H1 (cell line): ENCODE data around the gene ZNF473. TPM values are rescaled to one million over a fixed set of nuclear protein-coding genes. Genes with fewer than 3 reads are reported as not detected.
A peak's percentile ranks its signal among the peaks of the same experiment; 100 is the strongest.

ENCODE experiments used
- BACH1 ChIP-seq: IDR thresholded peaks from 2 replicates; pipeline ENCODE4 v1.6.1; 2012; ENCODE audit warnings: low read length, improper control_type of control experiment
- BRCA1 ChIP-seq: IDR thresholded peaks from 2 replicates; pipeline ENCODE4 v1.6.1; 2012; ENCODE audit warnings: low read depth, low read length, improper control_type of control experiment
- CBX5 ChIP-seq: fragments of 300-800, 300-1000 bp; sonication (generic); IDR thresholded peaks from 2 replicates; pipeline ENCODE4 v1.7.1; 2016; ENCODE audit warnings: antibody characterized with exemption, low read length, low read depth
- EGR1 ChIP-seq: IDR thresholded peaks from 2 replicates; pipeline ENCODE4 v1.6.1; 2011; ENCODE audit warnings: low read depth, low read length, borderline replicate concordance
- EP300 ChIP-seq, 2 experiments: IDR thresholded peaks; 1 replicate in 1 of 2; 2 replicates in 1 of 2; pipeline ENCODE4 v1.6.1; 2011 to 2012; ENCODE audit warnings: low read depth in 2 of 2, low read length in 2 of 2, mild to moderate bottlenecking in 2 of 2, borderline replicate concordance in 1 of 2, inconsistent platforms in 1 of 2, moderate library complexity in 1 of 2
- GABPA ChIP-seq: IDR thresholded peaks from 2 replicates; pipeline ENCODE4 v1.6.1; 2011; ENCODE audit warnings: mild to moderate bottlenecking, low read length, moderate library complexity, borderline replicate concordance; ENCODE audit not compliant: insufficient read depth
- HDAC6 ChIP-seq: IDR thresholded peaks from one replicate; pipeline ENCODE4 v1.7.1; 2012; ENCODE audit warnings: low read depth, mild to moderate bottlenecking, inconsistent platforms, low read length, moderate library complexity
- JUN ChIP-seq: IDR thresholded peaks from 2 replicates; pipeline ENCODE4 v1.6.1; 2011; ENCODE audit warnings: low read depth, mild to moderate bottlenecking, improper control_type of control experiment, low read length
- JUND ChIP-seq: IDR thresholded peaks from 2 replicates; pipeline ENCODE4 v1.6.1; 2011; ENCODE audit warnings: mild to moderate bottlenecking, improper control_type of control experiment, low read length
- KDM1A ChIP-seq: fragments of 200-600, 300-600 bp; sonication (generic); IDR thresholded peaks from 2 replicates; pipeline ENCODE4 v1.7.1; 2016; ENCODE audit warnings: mild to moderate bottlenecking, low read length, borderline replicate concordance
- KDM4A ChIP-seq: IDR thresholded peaks from one replicate; pipeline ENCODE4 v1.7.1; 2012; ENCODE audit warnings: low read depth, mild to moderate bottlenecking, moderate library complexity, low read length, inconsistent platforms; ENCODE audit not compliant: severe bottlenecking
- KDM5A ChIP-seq: fragments of 200-600 bp; IDR thresholded peaks from 2 replicates; pipeline ENCODE4 v1.7.1; 2012; ENCODE audit warnings: mild to moderate bottlenecking, low read length, inconsistent platforms, mixed read lengths
- NANOG ChIP-seq: IDR thresholded peaks from 2 replicates; pipeline ENCODE4 v1.6.1; 2011; ENCODE audit warnings: low read length, low read depth, mild to moderate bottlenecking, inconsistent platforms; ENCODE audit not compliant: insufficient read depth, poor library complexity, severe bottlenecking
- RAD21 ChIP-seq, 2 experiments: IDR thresholded peaks in 1 of 2; conservative IDR thresholded peaks in 1 of 2; 2 replicates each; pipeline ENCODE4 v1.6.1; 2011; ENCODE audit warnings: low read depth in 2 of 2, low read length in 2 of 2, improper control_type of control experiment in 1 of 2, inconsistent platforms in 1 of 2, mild to moderate bottlenecking in 1 of 2, moderate library complexity in 1 of 2
- RXRA ChIP-seq: IDR thresholded peaks from 2 replicates; pipeline ENCODE4 v1.6.1; 2011; ENCODE audit warnings: low read depth, mild to moderate bottlenecking, low read length, moderate library complexity; ENCODE audit not compliant: insufficient read depth
- SIN3A ChIP-seq, 2 experiments: IDR thresholded peaks in 1 of 2; conservative IDR thresholded peaks in 1 of 2; 2 replicates each; pipeline ENCODE4 v1.6.1; 2011 to 2012; ENCODE audit warnings: low read length in 2 of 2, improper control_type of control experiment in 1 of 2, low read depth in 1 of 2, mild to moderate bottlenecking in 1 of 2
- SP4 ChIP-seq: IDR thresholded peaks from 2 replicates; pipeline ENCODE4 v1.6.1; 2012; ENCODE audit warnings: low read length, inconsistent platforms
- SRF ChIP-seq: IDR thresholded peaks from 2 replicates; pipeline ENCODE4 v1.6.1; 2011; ENCODE audit warnings: mild to moderate bottlenecking, low read depth, low read length, moderate library complexity
- TAF7 ChIP-seq: optimal IDR thresholded peaks from 2 replicates; pipeline ENCODE3; 2011; ENCODE audit warnings: low read depth, mild to moderate bottlenecking, inconsistent platforms, low read length, moderate library complexity, borderline replicate concordance
- TBP ChIP-seq: IDR thresholded peaks from 2 replicates; pipeline ENCODE4 v1.6.1; 2011; ENCODE audit warnings: low read depth, low read length, improper control_type of control experiment
- TCF12 ChIP-seq: IDR thresholded peaks from 2 replicates; pipeline ENCODE4 v1.6.1; 2011; ENCODE audit warnings: low read depth, mild to moderate bottlenecking, low read length
- TEAD4 ChIP-seq: IDR thresholded peaks from 2 replicates; pipeline ENCODE4 v1.6.1; 2012; ENCODE audit warnings: low read depth, low read length, inconsistent platforms, mixed read lengths
- YY1 ChIP-seq: IDR thresholded peaks from 2 replicates; pipeline ENCODE4 v1.6.1; 2011; ENCODE audit warnings: low read depth, mild to moderate bottlenecking, low read length
- polyA plus RNA-seq, 7 experiments: library from polyadenylated mRNA; depleted of rRNA in 3 of 7; stranded (reverse) in 5 of 7; unstranded in 2 of 7; fragments of >200 nt in 5 of 7; fragments of 200-250 nt in 2 of 7; gene quantifications; 1 replicate in 5 of 7; 2 replicates in 1 of 7; 4 replicates in 1 of 7; pipeline versions ENCODE4 v1.2.1 to v1.2.3, GENCODE V29; 2011 to 2013; ENCODE audit warnings: missing spikeins in 2 of 7, mixed read lengths in 2 of 7
- total RNA-seq: library from RNA; stranded (reverse); fragmentation: NEBNext Ultra II Directional; extraction: Animal tissue kit (Norgen Biotek cat#: 25700); gene quantifications from 2 replicates; pipeline ENCODE4 v1.2.1, GENCODE V29; 2021
- TF ChIP-seq, protein P1 (sequence below): IDR thresholded peaks from 2 replicates; pipeline ENCODE4 v1.6.1; 2012; ENCODE audit warnings: inconsistent platforms

The ZNF473 gene
- total and polyA plus RNA-seq, 2 of the 8 experiments (the other 6 are each of a cell fraction or from before 2014, with no cell fraction given), result 5.2 to 11.7 TPM

DNA sequence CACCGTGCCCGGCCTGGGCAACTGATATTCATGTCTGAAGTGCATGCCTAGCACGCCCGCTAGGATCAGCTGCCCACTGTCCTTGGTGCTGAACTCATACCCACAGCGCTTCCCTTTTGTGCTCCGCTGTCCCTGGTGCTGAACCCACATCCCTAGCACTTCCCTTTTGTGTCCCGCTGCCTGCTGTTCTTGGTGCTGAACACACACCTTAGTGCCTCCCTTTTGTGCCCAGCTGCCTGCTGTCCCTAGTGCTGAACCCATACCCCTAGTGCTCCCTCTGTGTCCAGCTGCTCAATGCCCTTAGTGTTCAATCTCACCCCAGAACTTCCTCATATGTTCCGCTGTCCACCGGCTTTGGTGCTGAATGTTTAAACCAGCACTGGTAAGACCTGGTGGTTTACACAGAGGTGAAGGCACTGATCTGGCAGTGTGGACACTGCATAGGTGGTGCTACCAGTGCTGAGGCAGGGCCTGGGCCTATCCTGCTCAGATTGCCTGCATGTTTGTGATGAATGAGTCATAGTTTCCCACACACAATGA lies 38.6 kb upstream of the ZNF473 start (continued):
- TF ChIP-seq HDAC6, result no peak
- TF ChIP-seq TCF12, result peak; percentile 87; the same call in 1 of the 2 replicates
- no peak for TF ChIP-seq SRF
- peak; percentile 100 for TF ChIP-seq SIN3A (conservative IDR thresholded peaks at IDR 0.05 in 1 of 2, IDR thresholded peaks at IDR 0.05 in 1 of 2; ENCODE audit: low read depth in 1 of 2, low read length in 2 of 2)
- no peak for TF ChIP-seq CBX5
- no peak for TF ChIP-seq BACH1
- no peak for TF ChIP-seq EP300 (IDR thresholded peaks at IDR 0.05; ENCODE audit: borderline replicate concordance in 1 of 2, low read depth in 2 of 2, low read length in 2 of 2)
- peak; percentile 99 for TF ChIP-seq TAF7
- TF ChIP-seq RAD21 (IDR thresholded peaks at IDR 0.05 in 1 of 2, conservative IDR thresholded peaks at IDR 0.05 in 1 of 2; ENCODE audit: low read depth in 2 of 2, low read length in 2 of 2), result peak in 1 of 2 experiments; percentile 28; a peak in 1 of 4 replicates
- peak; percentile 69; the same call in 1 of the 2 replicates for TF ChIP-seq GABPA
- no peak for TF ChIP-seq KDM4A
- TF ChIP-seq TBP, result no peak
- peak; percentile 72; the same call in 1 of the 2 replicates for TF ChIP-seq YY1
- TF ChIP-seq JUN, result no peak
- peak; percentile 54 for TF ChIP-seq TEAD4
- peak; percentile 40 for TF ChIP-seq NANOG
- TF ChIP-seq JUND, result no peak
- TF ChIP-seq KDM1A, result peak; percentile 8; the same call in 1 of the 2 replicates
- TF ChIP-seq, protein P1, sequence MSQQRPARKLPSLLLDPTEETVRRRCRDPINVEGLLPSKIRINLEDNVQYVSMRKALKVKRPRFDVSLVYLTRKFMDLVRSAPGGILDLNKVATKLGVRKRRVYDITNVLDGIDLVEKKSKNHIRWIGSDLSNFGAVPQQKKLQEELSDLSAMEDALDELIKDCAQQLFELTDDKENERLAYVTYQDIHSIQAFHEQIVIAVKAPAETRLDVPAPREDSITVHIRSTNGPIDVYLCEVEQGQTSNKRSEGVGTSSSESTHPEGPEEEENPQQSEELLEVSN, result no peak
- no peak for TF ChIP-seq KDM5A
- peak; percentile 94 for TF ChIP-seq SP4
- no peak for TF ChIP-seq BRCA1
- TF ChIP-seq EGR1, result no peak
- TF ChIP-seq RXRA, result no peak
